ENCODE results near the gene CAMTA1.

CAMTA1 gene

DNA sequence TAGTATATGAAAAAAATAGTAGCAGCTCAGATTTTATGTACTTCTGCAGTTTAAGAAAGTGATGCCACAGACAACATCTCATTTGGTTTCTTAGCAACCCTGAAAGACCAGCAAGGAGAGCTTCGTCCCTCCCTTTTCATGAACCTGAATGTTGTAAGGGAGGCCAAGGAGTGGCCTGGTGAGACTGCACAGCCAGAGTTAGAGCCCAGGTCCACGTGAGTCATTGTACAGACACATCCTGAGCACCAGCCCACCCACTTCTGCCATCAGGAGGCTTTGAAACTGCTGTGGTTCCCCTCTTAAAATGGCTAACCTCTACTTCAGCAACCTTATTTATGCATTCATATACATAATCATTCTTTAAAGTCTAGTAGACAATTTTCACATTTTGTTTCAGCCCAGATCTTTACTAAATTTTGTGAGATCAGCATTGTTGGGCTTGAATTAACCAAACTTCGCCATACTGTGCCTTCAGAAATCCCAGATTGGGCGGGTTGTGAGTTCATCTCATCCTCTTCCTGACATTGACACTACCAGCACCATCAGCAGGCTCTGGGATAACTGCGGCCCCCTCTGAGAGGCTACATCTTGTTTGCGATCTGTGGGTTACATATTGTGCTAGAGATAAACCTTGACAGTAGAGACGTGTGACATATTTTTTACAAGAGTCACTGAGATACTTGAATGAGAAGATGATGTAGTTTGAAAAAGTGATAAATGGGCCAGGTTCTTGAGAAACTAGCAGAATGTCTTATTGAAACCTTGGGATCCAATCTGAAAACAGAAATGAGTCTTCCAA lies 106.7 kb downstream of the CAMTA1 start:
- CTCF ChIA-PET, result interaction anchor here (0.5 kb wide), 1 partner anchor 8 kb away, joined by 4 read pairs; no protein-coding TSS in a partner anchor
- no peak for DNase-seq (ENCODE audit: low spot score)
- H3K27ac ChIP-seq, result no peak overlapping the region
- POLR2A ChIA-PET (ENCODE audit: low non-redundant PET), result no interaction called here
- TF ChIP-seq CTCF (conservative IDR thresholded peaks at IDR 0.05; ENCODE audit: low read depth), result no peak

DNA sequence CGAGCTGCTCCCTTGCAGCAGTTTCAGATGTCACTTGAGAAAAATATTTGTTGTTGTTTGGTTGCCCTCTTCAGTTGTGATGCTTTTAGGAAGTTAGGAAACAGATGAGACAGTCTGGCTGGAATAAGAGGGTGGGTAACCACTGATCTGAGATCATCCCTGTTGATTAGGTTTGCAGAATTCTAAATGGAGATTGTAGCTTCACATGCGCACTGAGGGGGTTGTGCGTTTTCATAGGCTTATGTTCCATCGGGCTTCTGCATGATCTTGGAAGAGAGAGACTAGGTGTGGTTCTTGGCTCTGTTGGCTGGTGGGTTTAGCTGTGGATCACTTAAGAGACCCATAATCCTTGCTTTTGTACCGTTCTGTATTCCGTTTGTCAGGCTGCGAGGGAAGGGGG lies 108.1 kb downstream of the CAMTA1 start:
- no peak overlapping the region for H3K27ac ChIP-seq
- CTCF ChIA-PET, result no interaction called here
- POLR2A ChIA-PET (ENCODE audit: low non-redundant PET), result no interaction called here
- TF ChIP-seq CTCF (conservative IDR thresholded peaks at IDR 0.05; ENCODE audit: low read depth), result no peak
- DNase-seq (ENCODE audit: low spot score), result no peak

GRCh38 chr1:6897138-6897537 lies 111.9 kb downstream of the CAMTA1 start:
- ChIA-PET CTCF (no interaction called here), POLR2A (ENCODE audit: low non-redundant PET) (no interaction called here)
- DNase-seq (ENCODE audit: low spot score), result no peak
- H3K27ac ChIP-seq, result no peak overlapping the region
- TF ChIP-seq CTCF (conservative IDR thresholded peaks at IDR 0.05; ENCODE audit: low read depth), result no peak

DNA sequence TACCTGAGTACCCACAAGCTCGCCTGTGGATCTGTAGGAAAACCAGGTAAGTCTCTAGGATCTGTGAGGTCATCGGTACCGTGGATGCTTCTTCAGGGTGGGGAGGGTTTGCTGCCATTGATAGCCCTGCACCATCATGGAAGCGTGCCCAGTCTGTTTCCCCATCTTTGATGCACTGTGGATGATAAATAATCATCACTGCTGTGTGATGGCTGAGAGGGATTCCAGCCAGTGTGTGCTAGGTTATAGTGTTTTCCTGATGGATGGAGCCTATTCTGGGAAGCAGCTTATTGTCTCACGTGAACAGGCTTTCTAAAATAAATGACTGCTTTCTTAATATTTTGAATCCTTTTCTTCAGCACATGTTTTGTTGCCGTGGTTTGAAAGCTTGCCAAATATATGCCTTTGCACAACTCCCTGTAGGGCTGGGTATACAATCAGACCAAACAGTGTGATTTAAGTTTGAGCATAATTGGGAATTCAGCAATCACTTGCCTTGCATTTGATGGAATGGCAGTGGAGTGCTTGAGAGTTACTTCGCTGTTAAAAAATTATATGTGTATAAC lies 113.8 kb downstream of the CAMTA1 start:
- POLR2A ChIA-PET (ENCODE audit: low non-redundant PET), result no interaction called here
- no peak for DNase-seq (ENCODE audit: low spot score)
- no peak overlapping the region for H3K27ac ChIP-seq
- TF ChIP-seq CTCF (conservative IDR thresholded peaks at IDR 0.05; ENCODE audit: low read depth), result no peak
- CTCF ChIA-PET, result interaction anchor here (0.6 kb wide), 1 partner anchor 34 kb away, joined by 3 read pairs; no protein-coding TSS in a partner anchor

- ChIA-PET POLR2A (ENCODE audit: low non-redundant PET) (no interaction called here), CTCF (no interaction called here)
- no peak for TF ChIP-seq CTCF (conservative IDR thresholded peaks at IDR 0.05; ENCODE audit: low read depth)
- no peak for DNase-seq (ENCODE audit: low spot score)
- no peak overlapping the region for H3K27ac ChIP-seq
Measured at GRCh38 chr1:6899621-6900020, 114.4 kb downstream of the CAMTA1 start.

- DNase-seq (ENCODE audit: low spot score), result no peak
- POLR2A ChIA-PET (ENCODE audit: low non-redundant PET), result no interaction called here
- H3K27ac ChIP-seq, result no peak overlapping the region
- no peak for TF ChIP-seq CTCF (conservative IDR thresholded peaks at IDR 0.05; ENCODE audit: low read depth)
- CTCF ChIA-PET, result no interaction called here
Measured at GRCh38 chr1:6902153-6902552, 116.9 kb downstream of the CAMTA1 start.
